ENCODE measurements around the gene ACSBG1.

Gene ACSBG1

GRCh38 chr15:78203346-78204225 is 30.8 kb downstream of the ACSBG1 start:
- no peak for DNase-seq (ENCODE audit: low read depth in 1 of 2, low spot score in 1 of 2)
- TF ChIP-seq JUND (IDR thresholded peaks at IDR 0.05; ENCODE audit: low read depth): no peak
- in situ Hi-C loops (cut with HindIII; ENCODE audit: low pct_unique_long_range_greater_than_20kb, low sequenced_read_pairs): no loop called here

- in situ Hi-C loops (cut with HindIII; ENCODE audit: low pct_unique_long_range_greater_than_20kb, low sequenced_read_pairs): no loop called here
- no peak for DNase-seq (ENCODE audit: low read depth in 1 of 2, low spot score in 1 of 2)
- no peak for TF ChIP-seq JUND (IDR thresholded peaks at IDR 0.05; ENCODE audit: low read depth)
Observed at GRCh38 chr15:78201281-78202190, 32.8 kb downstream of the ACSBG1 start.

GRCh38 chr15:78200276-78200930 is 34.0 kb downstream of the ACSBG1 start:
- no peak for TF ChIP-seq JUND (IDR thresholded peaks at IDR 0.05; ENCODE audit: low read depth)
- no peak for DNase-seq (ENCODE audit: low read depth in 1 of 2, low spot score in 1 of 2)
- in situ Hi-C loops (cut with HindIII; ENCODE audit: low pct_unique_long_range_greater_than_20kb, low sequenced_read_pairs): no loop called here

GRCh38 chr15:78197632-78198031 is 36.7 kb downstream of the ACSBG1 start:
- in situ Hi-C loops (cut with HindIII; ENCODE audit: low pct_unique_long_range_greater_than_20kb, low sequenced_read_pairs): no loop called here
- no peak for TF ChIP-seq JUND (IDR thresholded peaks at IDR 0.05; ENCODE audit: low read depth)

GRCh38 chr15:78195735-78196201 is 38.6 kb downstream of the ACSBG1 start:
- DNase-seq (ENCODE audit: low read depth in 1 of 2, low spot score in 1 of 2): peak; percentile 80 to 82
- no peak for TF ChIP-seq JUND (IDR thresholded peaks at IDR 0.05; ENCODE audit: low read depth)
- in situ Hi-C loops (cut with HindIII; ENCODE audit: low pct_unique_long_range_greater_than_20kb, low sequenced_read_pairs): no loop called here

More at GRCh38 chr15:78197632-78198031, 36.7 kb downstream of the ACSBG1 start:
- no peak for DNase-seq (ENCODE audit: low read depth in 1 of 2, low spot score in 1 of 2)

- no peak for TF ChIP-seq JUND (IDR thresholded peaks at IDR 0.05; ENCODE audit: low read depth)
- in situ Hi-C loops (cut with HindIII; ENCODE audit: low pct_unique_long_range_greater_than_20kb, low sequenced_read_pairs): no loop called here
- DNase-seq (ENCODE audit: low read depth in 1 of 2, low spot score in 1 of 2): no peak
Observed at GRCh38 chr15:78194568-78194925, 39.8 kb downstream of the ACSBG1 start.

- no peak for TF ChIP-seq JUND (IDR thresholded peaks at IDR 0.05; ENCODE audit: low read depth)
- in situ Hi-C loops (cut with HindIII; ENCODE audit: low pct_unique_long_range_greater_than_20kb, low sequenced_read_pairs): no loop called here
Observed at GRCh38 chr15:78193731-78194567, 40.4 kb downstream of the ACSBG1 start.

GRCh38 chr15:78192826-78193594 is 41.4 kb downstream of the ACSBG1 start:
- DNase-seq (ENCODE audit: low read depth in 1 of 2, low spot score in 1 of 2): no peak
- in situ Hi-C loops (cut with HindIII; ENCODE audit: low pct_unique_long_range_greater_than_20kb, low sequenced_read_pairs): no loop called here

More at GRCh38 chr15:78193731-78194567, 40.4 kb downstream of the ACSBG1 start:
- DNase-seq (ENCODE audit: low read depth in 1 of 2, low spot score in 1 of 2): no peak

GRCh38 chr15:78182821-78183220 is 51.5 kb downstream of the ACSBG1 start:
- in situ Hi-C loops (cut with HindIII; ENCODE audit: low pct_unique_long_range_greater_than_20kb, low sequenced_read_pairs): no loop called here
- no peak for TF ChIP-seq JUND (IDR thresholded peaks at IDR 0.05; ENCODE audit: low read depth)
- no peak for DNase-seq (ENCODE audit: low read depth in 1 of 2, low spot score in 1 of 2)

More at GRCh38 chr15:78192826-78193594, 41.4 kb downstream of the ACSBG1 start:
- TF ChIP-seq JUND (IDR thresholded peaks at IDR 0.05; ENCODE audit: low read depth): no peak

GRCh38 chr15:78182336-78182700 is 52.0 kb downstream of the ACSBG1 start:
- no peak for DNase-seq (ENCODE audit: low read depth in 1 of 2, low spot score in 1 of 2)
- TF ChIP-seq JUND (IDR thresholded peaks at IDR 0.05; ENCODE audit: low read depth): no peak
- in situ Hi-C loops (cut with HindIII; ENCODE audit: low pct_unique_long_range_greater_than_20kb, low sequenced_read_pairs): no loop called here

- no peak for DNase-seq (ENCODE audit: low read depth in 1 of 2, low spot score in 1 of 2)
- TF ChIP-seq JUND (IDR thresholded peaks at IDR 0.05; ENCODE audit: low read depth): no peak
- in situ Hi-C loops (cut with HindIII; ENCODE audit: low pct_unique_long_range_greater_than_20kb, low sequenced_read_pairs): no loop called here
Observed at GRCh38 chr15:78179906-78180305, 54.5 kb downstream of the ACSBG1 start.

Measured in T47D (cell line).